Esophagus (tissue), 2 donors: ENCODE measurements around the gene ACP1. TPM values are rescaled to one million over a fixed set of nuclear protein-coding genes. Genes with fewer than 3 reads are reported as not detected.

Experiments used
- H3K27ac ChIP-seq, 2 donors: one replicate each; pipeline ENCODE4 v1.5.1; 2013; ENCODE audit warnings: low read depth in 2 of 2, mild to moderate bottlenecking in 2 of 2, inconsistent platforms in 1 of 2, low read length in 1 of 2, moderate library complexity in 1 of 2
- H3K27me3 ChIP-seq, 2 donors: one replicate each; pipeline ENCODE4 v1.6.1; 2013; ENCODE audit warnings: low read length in 2 of 2, control low read depth in 1 of 2, mild to moderate bottlenecking in 1 of 2; ENCODE audit not compliant: insufficient read depth in 2 of 2, control insufficient read depth in 1 of 2
- H3K36me3 ChIP-seq, 2 donors: one replicate each; pipeline ENCODE4 v1.6.1; 2013; ENCODE audit warnings: low read length in 1 of 2; ENCODE audit not compliant: control insufficient read depth in 2 of 2, insufficient read depth in 2 of 2
- H3K4me1 ChIP-seq, 2 donors: one replicate each; pipeline ENCODE4 v1.6.1; 2013; ENCODE audit warnings: low read length in 1 of 2; ENCODE audit not compliant: control insufficient read depth in 2 of 2, insufficient read depth in 2 of 2
- H3K4me3 ChIP-seq, 2 donors: one replicate each; pipeline ENCODE4 v1.5.1; 2013; ENCODE audit warnings: low read length in 2 of 2, mild to moderate bottlenecking in 2 of 2, low read depth in 1 of 2, moderate library complexity in 1 of 2
- H3K9me3 ChIP-seq, 2 donors: one replicate each; pipeline ENCODE4 v1.6.1; 2013; ENCODE audit warnings: mild to moderate bottlenecking in 2 of 2, low read depth in 1 of 2, low read length in 1 of 2, moderate library complexity in 1 of 2; ENCODE audit not compliant: control insufficient read depth in 2 of 2, insufficient read depth in 1 of 2
- WGBS, 2 donors: extraction: QIAGEN DNeasy Blood & Tissue Kit; methylation state at CpG; one replicate each; pipeline ENCODE4 v1.1.7; 2013; 5-methylcytosine and 5-hydroxymethylcytosine counted together
- polyA plus RNA-seq, 2 donors: library from polyadenylated mRNA; stranded (reverse); fragments of 200-250 nt; gene quantifications; one replicate each; pipeline ENCODE4 v1.2.3, GENCODE V29; 2013
- donor health status: healthy with polysubstance abuse.
- donor health status: Bipolar disorder and iron deficiency.

The ACP1 gene
- polyA plus RNA-seq, 2 donors = 49.7 to 59.2 TPM

DNA sequence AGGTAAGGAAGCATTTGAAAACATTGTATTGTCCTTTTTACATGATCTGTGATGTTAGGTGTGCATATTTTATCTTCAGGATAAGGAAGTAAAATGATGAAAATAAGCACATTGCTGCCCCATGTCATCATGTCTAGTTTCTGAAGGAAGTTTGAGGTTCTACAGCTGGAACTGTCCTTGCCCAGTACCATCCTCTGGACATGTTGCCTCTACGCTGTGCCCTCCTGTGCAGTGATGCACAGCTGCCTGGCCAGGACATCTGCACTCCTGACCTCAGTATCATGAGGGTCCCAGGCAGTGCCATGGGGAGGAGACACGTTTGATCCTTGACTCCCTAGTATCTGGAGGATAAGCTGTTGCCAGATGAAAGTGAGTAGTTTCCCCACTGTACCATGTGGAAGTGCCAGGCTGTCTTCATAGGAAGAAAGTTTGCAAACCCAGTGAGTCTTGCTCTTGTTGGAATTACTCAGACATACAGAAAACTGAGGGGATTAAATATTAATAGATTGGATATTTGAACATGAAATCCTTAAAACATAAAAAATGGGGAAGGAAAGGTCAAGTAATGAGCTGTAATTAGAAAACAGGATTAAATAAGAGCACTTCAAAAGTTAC, 13.7 kb downstream of the ACP1 start:
- 82 to 86% methylated on average over 2 of the region's 2 CpGs for WGBS, 2 donors
- Histone ChIP-seq H3K36me3 (peaks cover 16 to 21% of the 10 kb centered on the region in 2 donors), H3K27ac (no peak overlapping the region)

GRCh38 chr2:278927-279320, 14.2 kb downstream of the ACP1 start:
- no peak overlapping the region for H3K27ac ChIP-seq
- no peaks in the 10 kb centered on the region for H3K4me1 ChIP-seq
- H3K9me3 ChIP-seq = no peaks in the 10 kb centered on the region
- 94 to 95% methylated on average over 4 of the region's 4 CpGs for WGBS, 2 donors
- no peaks in the 10 kb centered on the region for H3K27me3 ChIP-seq
- peaks cover 16 to 20% of the 10 kb centered on the region in 2 donors for H3K36me3 ChIP-seq
- no peak overlapping the region for H3K4me3 ChIP-seq

More for the DNA sequence above, 13.7 kb downstream of the ACP1 start:
- Histone ChIP-seq H3K27me3 (no peaks in the 10 kb centered on the region), H3K4me1 (no peaks in the 10 kb centered on the region), H3K4me3 (no peak overlapping the region), H3K9me3 (no peaks in the 10 kb centered on the region)

GRCh38 chr2:279366-279765, 14.6 kb downstream of the ACP1 start:
- WGBS, 2 donors = 76 to 82% methylated on average over 4 of the region's 4 CpGs
- H3K36me3 ChIP-seq = peaks cover 16 to 20% of the 10 kb centered on the region in 2 donors
- H3K9me3 ChIP-seq = no peaks in the 10 kb centered on the region
- H3K4me1 ChIP-seq = no peaks in the 10 kb centered on the region
- H3K4me3 ChIP-seq = no peak overlapping the region
- H3K27me3 ChIP-seq = no peaks in the 10 kb centered on the region
- H3K27ac ChIP-seq = no peak overlapping the region

GRCh38 chr2:279956-280649, 15.4 kb downstream of the ACP1 start:
- Histone ChIP-seq H3K9me3 (no peaks in the 10 kb centered on the region), H3K27me3 (no peaks in the 10 kb centered on the region), H3K4me3 (no peak overlapping the region), H3K27ac (no peak overlapping the region), H3K4me1 (no peaks in the 10 kb centered on the region), H3K36me3 (peaks cover 16 to 20% of the 10 kb centered on the region in 2 donors)
- WGBS, 2 donors = 70 to 87% methylated on average over 4 of the region's 4 CpGs

GRCh38 chr2:280650-281110, 15.9 kb downstream of the ACP1 start:
- Histone ChIP-seq H3K36me3 (peaks cover 16 to 20% of the 10 kb centered on the region in 2 donors), H3K27me3 (no peaks in the 10 kb centered on the region), H3K4me3 (no peak overlapping the region), H3K9me3 (no peaks in the 10 kb centered on the region), H3K27ac (no peak overlapping the region), H3K4me1 (no peaks in the 10 kb centered on the region)
- WGBS, 2 donors = 76 to 86% methylated on average over 7 of the region's 7 CpGs

- WGBS, 2 donors = 94 to 96% methylated on average over 9 of the region's 9 CpGs
- Histone ChIP-seq H3K4me3 (no peak overlapping the region), H3K36me3 (peaks cover 16 to 17% of the 10 kb centered on the region in 2 donors), H3K27ac (no peak overlapping the region), H3K9me3 (no peaks in the 10 kb centered on the region), H3K27me3 (no peaks in the 10 kb centered on the region), H3K4me1 (no peaks in the 10 kb centered on the region)
These were observed 16.6 kb downstream of the ACP1 start for GRCh38 chr2:281381-281780.

GRCh38 chr2:282371-283263, 17.9 kb downstream of the ACP1 start:
- WGBS, 2 donors = 92 to 93% methylated on average over 12 of the region's 12 CpGs
- Histone ChIP-seq H3K27me3 (no peaks in the 10 kb centered on the region), H3K36me3 (peaks cover 12 to 13% of the 10 kb centered on the region in 2 donors), H3K27ac (no peak overlapping the region), H3K9me3 (no peaks in the 10 kb centered on the region), H3K4me1 (no peaks in the 10 kb centered on the region), H3K4me3 (no peak overlapping the region)

- Histone ChIP-seq H3K4me3 (no peak overlapping the region), H3K27me3 (no peaks in the 10 kb centered on the region), H3K4me1 (peaks cover 0 to 4% of the 10 kb centered on the region in 2 donors), H3K27ac (no peak overlapping the region), H3K36me3 (peaks cover 6 to 8% of the 10 kb centered on the region in 2 donors), H3K9me3 (no peaks in the 10 kb centered on the region)
- 86 to 89% methylated on average over 4 of the region's 4 CpGs for WGBS, 2 donors
These were observed 19.4 kb downstream of the ACP1 start for GRCh38 chr2:283996-284794.
